OCI-LY7 (cell line): ENCODE measurements around the gene SOBP. TPM values are rescaled to one million over a fixed set of nuclear protein-coding genes. Genes with fewer than 3 reads are reported as not detected.

Source experiments
- BruUV-seq: library from RNA; stranded (reverse); fragments of 400-500 nt; replicated peaks from 2 replicates; lab custom pipeline; 2021; lab: Mats Ljungman, UMichigan
- CTCF ChIA-PET: fragments of 300-600 bp; sonication (Branson Sonifier 250); formaldehyde crosslinking; loops from one replicate; lab custom pipeline; 2022; ENCODE audit warnings: antibody characterized with exemption; ENCODE audit not compliant: unreplicated experiment; lab: Charles Lee
- POLR2A ChIA-PET: fragments of 300-600 bp; sonication (Branson Sonifier 250); formaldehyde crosslinking; loops from one replicate; lab custom pipeline; 2022; ENCODE audit warnings: antibody characterized with exemption; lab: Charles Lee
- DNase-seq: peaks from one replicate; pipeline ENCODE4 v3.0.0-alpha.2; 2015; ENCODE audit warnings: low spot score
- H2AFZ ChIP-seq: fragments of 200-600 bp; sonication (generic), shearing (Covaris generic); 2 replicates; pipeline ENCODE4 v1.6.1; 2014; ENCODE audit warnings: mild to moderate bottlenecking, antibody characterized with exemption, low read length, moderate library complexity
- H3K27ac ChIP-seq: fragments of 200-600 bp; sonication (generic); 2 replicates; pipeline ENCODE4 v1.5.1; 2014; ENCODE audit warnings: mixed run types, low read depth, mild to moderate bottlenecking, moderate library complexity, low read length, inconsistent platforms; ENCODE audit not compliant: poor library complexity, severe bottlenecking
- H3K36me3 ChIP-seq: fragments of 200-600 bp; sonication (generic); 2 replicates; pipeline ENCODE4 v1.6.1; 2014; ENCODE audit warnings: mild to moderate bottlenecking, antibody characterized with exemption, low read length, moderate library complexity, mixed read lengths; ENCODE audit not compliant: insufficient read depth
- H3K4me1 ChIP-seq: fragments of 200-600 bp; sonication (generic); 2 replicates; pipeline ENCODE4 v1.5.1; 2014; ENCODE audit warnings: mild to moderate bottlenecking, low read length; ENCODE audit not compliant: insufficient read depth, poor library complexity, severe bottlenecking
- H3K4me2 ChIP-seq: fragments of 200-600 bp; sonication (generic); 2 replicates; pipeline ENCODE4 v1.6.1; 2014; ENCODE audit warnings: mild to moderate bottlenecking, low read length
- H3K4me3 ChIP-seq: fragments of 200-600 bp; sonication (generic); 2 replicates; pipeline ENCODE4 v1.5.1; 2014; ENCODE audit warnings: mild to moderate bottlenecking, low read depth, low read length; ENCODE audit not compliant: poor library complexity, severe bottlenecking
- H3K79me2 ChIP-seq: fragments of 200-600 bp; sonication (generic); 2 replicates; pipeline ENCODE4 v1.6.1; 2016; ENCODE audit warnings: low read depth, mild to moderate bottlenecking, low read length, moderate library complexity, mixed read lengths; ENCODE audit not compliant: insufficient read depth
- H3K9me2 ChIP-seq: fragments of 200-600 bp; sonication (generic); 2 replicates; pipeline ENCODE4 v1.6.1; 2016; ENCODE audit warnings: mild to moderate bottlenecking, low read length, mixed read lengths; ENCODE audit not compliant: insufficient read depth
- H3K9me3 ChIP-seq: fragments of 200-600 bp; sonication (generic); 2 replicates; pipeline ENCODE4 v1.6.1; 2014; ENCODE audit warnings: mild to moderate bottlenecking, mixed run types, low read length, mixed read lengths
- H4K20me1 ChIP-seq: fragments of 200-600 bp; sonication (generic); 2 replicates; pipeline ENCODE4 v1.6.1; 2014; ENCODE audit warnings: mild to moderate bottlenecking, antibody characterized with exemption, low read length, moderate library complexity, mixed read lengths; ENCODE audit not compliant: insufficient read depth
- EZH2phosphoT487 ChIP-seq: fragments of 200-600 bp; sonication (generic); IDR thresholded peaks from 2 replicates; pipeline ENCODE4 v1.6.1; 2018; ENCODE audit warnings: low read depth, borderline replicate concordance, mild to moderate bottlenecking, mixed run types, antibody characterized with exemption, low read length, moderate library complexity, mixed read lengths
- intact Hi-C: fragments of 100-400 bp; cut with micrococcal nuclease; formaldehyde crosslinking; loops from one replicate; pipeline ENCODE4 v1.10.0; 2022; ENCODE audit not compliant: unreplicated experiment
- total RNA-seq, 2 experiments: library from RNA; depleted of rRNA in 1 of 2; stranded (reverse); fragments of >200 nt in 1 of 2; shearing (Covaris generic) in 1 of 2; gene quantifications; 2 replicates each; pipeline ENCODE4 v1.2.3, GENCODE V29; 2014 to 2022
- TF ChIP-seq, protein P1 (sequence below): fragments of 200-600 bp; sonication (generic); conservative IDR thresholded peaks from 2 replicates; pipeline ENCODE4 v1.5.1; 2014; ENCODE audit warnings: mild to moderate bottlenecking, antibody characterized with exemption, low read length, moderate library complexity, mixed read lengths

SOBP gene
- total RNA-seq, 2 experiments from 2014 or later, result 21.5 to 29.4 TPM

GRCh38 chr6:107684996-107685395 lies 195.1 kb downstream of the SOBP start:
- Histone ChIP-seq H3K4me1 (no peaks in the 10 kb centered on the region), H4K20me1 (no peaks in the 10 kb centered on the region), H3K4me3 (no peak overlapping the region), H3K27ac (no peak overlapping the region), H2AFZ (no peak overlapping the region), H3K4me2 (no peak overlapping the region), H3K9me2 (no peaks in the 10 kb centered on the region), H3K9me3 (no peaks in the 10 kb centered on the region), H3K36me3 (no peaks in the 10 kb centered on the region), H3K79me2 (no peaks in the 10 kb centered on the region)
- intact Hi-C loops, result no loop called here
- no peak for TF ChIP-seq EZH2phosphoT487
- TF ChIP-seq, protein P1, sequence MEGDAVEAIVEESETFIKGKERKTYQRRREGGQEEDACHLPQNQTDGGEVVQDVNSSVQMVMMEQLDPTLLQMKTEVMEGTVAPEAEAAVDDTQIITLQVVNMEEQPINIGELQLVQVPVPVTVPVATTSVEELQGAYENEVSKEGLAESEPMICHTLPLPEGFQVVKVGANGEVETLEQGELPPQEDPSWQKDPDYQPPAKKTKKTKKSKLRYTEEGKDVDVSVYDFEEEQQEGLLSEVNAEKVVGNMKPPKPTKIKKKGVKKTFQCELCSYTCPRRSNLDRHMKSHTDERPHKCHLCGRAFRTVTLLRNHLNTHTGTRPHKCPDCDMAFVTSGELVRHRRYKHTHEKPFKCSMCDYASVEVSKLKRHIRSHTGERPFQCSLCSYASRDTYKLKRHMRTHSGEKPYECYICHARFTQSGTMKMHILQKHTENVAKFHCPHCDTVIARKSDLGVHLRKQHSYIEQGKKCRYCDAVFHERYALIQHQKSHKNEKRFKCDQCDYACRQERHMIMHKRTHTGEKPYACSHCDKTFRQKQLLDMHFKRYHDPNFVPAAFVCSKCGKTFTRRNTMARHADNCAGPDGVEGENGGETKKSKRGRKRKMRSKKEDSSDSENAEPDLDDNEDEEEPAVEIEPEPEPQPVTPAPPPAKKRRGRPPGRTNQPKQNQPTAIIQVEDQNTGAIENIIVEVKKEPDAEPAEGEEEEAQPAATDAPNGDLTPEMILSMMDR, result no peak
- no peak for DNase-seq
- POLR2A ChIA-PET, result interaction anchor here (0.5 kb wide), 1 partner anchor 255 kb away, joined by 11 read pairs; no protein-coding TSS in a partner anchor
- CTCF ChIA-PET, result no interaction called here
- BruUV-seq, result no TSS peak

GRCh38 chr6:107689190-107689589 lies 199.3 kb downstream of the SOBP start:
- Histone ChIP-seq H2AFZ (no peak overlapping the region), H3K9me3 (no peaks in the 10 kb centered on the region), H3K36me3 (no peaks in the 10 kb centered on the region), H3K4me3 (no peak overlapping the region), H3K4me1 (no peaks in the 10 kb centered on the region), H3K27ac (no peak overlapping the region), H3K9me2 (no peaks in the 10 kb centered on the region), H3K79me2 (no peaks in the 10 kb centered on the region), H3K4me2 (no peak overlapping the region), H4K20me1 (no peaks in the 10 kb centered on the region)
- POLR2A ChIA-PET, result interaction anchor here (1.4 kb wide), 1 partner anchor 9 kb away, joined by 3 read pairs; no protein-coding TSS in a partner anchor
- CTCF ChIA-PET, result no interaction called here
- TF ChIP-seq EZH2phosphoT487, result no peak
- TF ChIP-seq, protein P1, result no peak
- BruUV-seq, result no TSS peak
- DNase-seq, result no peak
- intact Hi-C loops, result no loop called here

- no peaks in the 10 kb centered on the region for H3K9me3 ChIP-seq
- CTCF ChIA-PET, result no interaction called here
- no peak overlapping the region for H3K4me3 ChIP-seq
- no peak overlapping the region for H3K27ac ChIP-seq
- TF ChIP-seq, protein P1, result no peak
- no peak for TF ChIP-seq EZH2phosphoT487
- no peaks in the 10 kb centered on the region for H4K20me1 ChIP-seq
- H3K4me2 ChIP-seq, result no peak overlapping the region
- no peak for DNase-seq
- no TSS peak for BruUV-seq
- POLR2A ChIA-PET, result interaction anchor here (0.6 to 1.4 kb wide), 3 partner anchors 10 to 96 kb away, joined by 3 read pairs; no protein-coding TSS in a partner anchor
- H3K36me3 ChIP-seq, result no peaks in the 10 kb centered on the region
- intact Hi-C loops, result no loop called here
- H3K9me2 ChIP-seq, result no peaks in the 10 kb centered on the region
- no peak overlapping the region for H2AFZ ChIP-seq
- no peaks in the 10 kb centered on the region for H3K79me2 ChIP-seq
- no peaks in the 10 kb centered on the region for H3K4me1 ChIP-seq
Observed at GRCh38 chr6:107689951-107690642, 200.2 kb downstream of the SOBP start.
